Midbrain (tissue), 1 donor: ENCODE results near the gene POLR2A.
A peak's percentile ranks its signal among the peaks of the same experiment; 100 is the strongest.
"Not testable (repeated sequence)": the region's sequence is repeated elsewhere in the genome, so short reads cannot be mapped to it uniquely, and the experiment has no call there.

ENCODE experiments used
- DNase-seq: peaks from one replicate; lab custom pipeline; 2025; lab: John Stamatoyannopoulos, UW

The POLR2A gene

GRCh38 chr17:7478276-7479212 lies 5.6 kb upstream of the POLR2A start:
- DNase-seq = peak; percentile 52

GRCh38 chr17:7479213-7480088 lies 4.7 kb upstream of the POLR2A start, which contains the start of gene ZBTB4:
TSS of gene ZBTB4 (minus strand) at chr17:7479631. CDS start at chr17:7466801, 12,830 bp downstream.
- DNase-seq = peak; percentile 47

GRCh38 chr17:7480089-7480384 lies 4.1 kb upstream of the POLR2A start:
- no peak for DNase-seq

- DNase-seq = not testable (repeated sequence)
Observed at GRCh38 chr17:7481275-7481674, 2.9 kb upstream of the POLR2A start, which contains the start of gene SLC35G6. TSS of gene SLC35G6 (plus strand) at chr17:7481446. CDS start at chr17:7481517, 71 bp downstream.

GRCh38 chr17:7481842-7482741 lies 2.1 kb upstream of the POLR2A start:
- not testable (repeated sequence) for DNase-seq

- not testable (repeated sequence) for DNase-seq
Observed at GRCh38 chr17:7482742-7483088, 1.5 kb upstream of the POLR2A start.

GRCh38 chr17:7483255-7484066 lies 705 bp upstream of the POLR2A start:
- peak; percentile 96 for DNase-seq

GRCh38 chr17:7484919-7485377 lies 782 bp downstream of the POLR2A start:
- no peak for DNase-seq

- no peak for DNase-seq
Observed at GRCh38 chr17:7486181-7486580, 2.0 kb downstream of the POLR2A start.

GRCh38 chr17:7490144-7490543 lies 6.0 kb downstream of the POLR2A start:
- no peak for DNase-seq

GRCh38 chr17:7491583-7491982 lies 7.4 kb downstream of the POLR2A start:
- DNase-seq = no peak

- no peak for DNase-seq
Observed at GRCh38 chr17:7493941-7494340, 9.8 kb downstream of the POLR2A start.

- DNase-seq = no peak
Observed at GRCh38 chr17:7495906-7496434, 11.8 kb downstream of the POLR2A start.

- DNase-seq = no peak
Observed at GRCh38 chr17:7496470-7497183, 12.5 kb downstream of the POLR2A start.

- DNase-seq = no peak
Observed at GRCh38 chr17:7497228-7497627, 13.1 kb downstream of the POLR2A start.

GRCh38 chr17:7497636-7498035 lies 13.5 kb downstream of the POLR2A start:
- DNase-seq = no peak

GRCh38 chr17:7499161-7499560 lies 15.0 kb downstream of the POLR2A start:
- DNase-seq = no peak

GRCh38 chr17:7501729-7502128 lies 17.6 kb downstream of the POLR2A start:
- no peak for DNase-seq

- DNase-seq = no peak
Observed at GRCh38 chr17:7502171-7502847, 18.1 kb downstream of the POLR2A start.
